Activated T-cell treated with anti-CD3 and anti-CD28 coated beads for 24 hours (primary cell): ENCODE results near the gene PRKCG.
A peak's percentile ranks its signal among the peaks of the same experiment; 100 is the strongest.

Experiments used
- DNase-seq: peaks from one replicate; pipeline ENCODE4 v3.0.0-alpha.2; 2020; ENCODE audit warnings: low read depth

Gene PRKCG

GRCh38 chr19:53898636-53899341, 16.8 kb downstream of the PRKCG start:
- no peak for DNase-seq

- no peak for DNase-seq
Measured at GRCh38 chr19:53900191-53900860, 18.3 kb downstream of the PRKCG start.

GRCh38 chr19:53903055-53903680, 21.2 kb downstream of the PRKCG start:
- DNase-seq: no peak

GRCh38 chr19:53904909-53905308, 22.9 kb downstream of the PRKCG start:
- DNase-seq: no peak

- DNase-seq: no peak
Measured at GRCh38 chr19:53905787-53906186, 23.8 kb downstream of the PRKCG start.

- peak; percentile 48 for DNase-seq
Measured at GRCh38 chr19:53906211-53907192, 24.5 kb downstream of the PRKCG start.

GRCh38 chr19:53907193-53907581, 25.2 kb downstream of the PRKCG start:
- no peak for DNase-seq

- DNase-seq: no peak
Measured at GRCh38 chr19:53907690-53908089, 25.7 kb downstream of the PRKCG start.

- DNase-seq: peak; percentile 44
Measured at GRCh38 chr19:53908106-53908934, 26.3 kb downstream of the PRKCG start.

GRCh38 chr19:53908935-53909415, 27.0 kb downstream of the PRKCG start, which contains the start of gene CACNG7:
TSS of gene CACNG7 (plus strand) at chr19:53909278. CDS start at chr19:53912832, 3,554 bp downstream.
- no peak for DNase-seq

GRCh38 chr19:53909471-53910169, 27.6 kb downstream of the PRKCG start:
- no peak for DNase-seq

GRCh38 chr19:53910170-53910518, 28.1 kb downstream of the PRKCG start:
- no peak for DNase-seq

- DNase-seq: no peak
Measured at GRCh38 chr19:53912653-53913052, 30.7 kb downstream of the PRKCG start.

GRCh38 chr19:53915000-53915399, 33.0 kb downstream of the PRKCG start:
- DNase-seq: no peak

- DNase-seq: no peak
Measured at GRCh38 chr19:53916004-53916403, 34.0 kb downstream of the PRKCG start.

GRCh38 chr19:53917356-53917755, 35.4 kb downstream of the PRKCG start:
- no peak for DNase-seq

- DNase-seq: no peak
Measured at GRCh38 chr19:53927739-53928138, 45.7 kb downstream of the PRKCG start.

GRCh38 chr19:53936029-53936428, 54.0 kb downstream of the PRKCG start:
- DNase-seq: no peak

GRCh38 chr19:53942001-53942786, 60.2 kb downstream of the PRKCG start:
- DNase-seq: peak; percentile 2

GRCh38 chr19:53944416-53944815, 62.4 kb downstream of the PRKCG start:
- no peak for DNase-seq
